Heart right ventricle (tissue), 16 donors: ENCODE results near the gene HADHA. TPM values are rescaled to one million over a fixed set of nuclear protein-coding genes. Genes with fewer than 3 reads are reported as not detected.

Experiments used
- ATAC-seq, 8 donors: fragments of 200-7000 bp; cut with Tn5 transposase; one replicate each; pipeline ENCODE4 v1.9.1; 2020; ENCODE audit warnings: mild to moderate bottlenecking in 8 of 8, moderate library complexity in 8 of 8, moderate number of reproducible peaks in 1 of 8
- DNase-seq, 2 donors: peaks; one replicate each; pipeline ENCODE4 v3.0.0-alpha.2; 2020
- H3K27ac ChIP-seq, 10 donors: fragments of 200-600 bp; sonication (generic) in 2 of 10; one replicate each; pipeline versions ENCODE4 v1.5.0 to v1.8.0; 2020 to 2022; ENCODE audit warnings: mild to moderate bottlenecking in 3 of 10
- H3K27me3 ChIP-seq, 7 donors: fragments of 200-600 bp; one replicate each; pipeline ENCODE4 v1.8.0; 2021 to 2022; ENCODE audit warnings: mild to moderate bottlenecking in 2 of 7
- H3K36me3 ChIP-seq, 9 donors: fragments of 200-600 bp; sonication (generic) in 1 of 9; one replicate each; pipeline versions ENCODE4 v1.5.0 to v1.8.0; 2020 to 2022; ENCODE audit warnings: mild to moderate bottlenecking in 2 of 9
- H3K4me1 ChIP-seq, 9 donors: fragments of 200-600 bp; sonication (generic) in 1 of 9; one replicate each; pipeline versions ENCODE4 v1.5.0 to v1.8.0; 2020 to 2022; ENCODE audit warnings: mild to moderate bottlenecking in 4 of 9
- H3K4me3 ChIP-seq, 10 donors: fragments of 200-600 bp; sonication (generic) in 2 of 10; one replicate each; pipeline versions ENCODE4 v1.5.0 to v1.8.0; 2020 to 2022; ENCODE audit warnings: mild to moderate bottlenecking in 7 of 10, moderate library complexity in 2 of 10
- H3K9me3 ChIP-seq, 11 donors: fragments of 200-600 bp in 10 of 11; sonication (generic) in 2 of 11; one replicate each; pipeline versions ENCODE4 v1.5.0 to v1.8.0; 2013 to 2022; ENCODE audit warnings: mild to moderate bottlenecking in 2 of 11, control low read depth in 1 of 11, moderate library complexity in 1 of 11
- WGBS, 2 donors: extraction: QIAGEN DNeasy Blood & Tissue Kit; methylation state at CpG; one replicate each; pipeline ENCODE4 v1.1.7; 2013; ENCODE audit warnings: inconsistent platforms in 1 of 2; 5-methylcytosine and 5-hydroxymethylcytosine counted together
- intact Hi-C, 10 donors: fragments of 100-400 bp; cut with DNase I; formaldehyde crosslinking; loops; one replicate each; pipeline versions ENCODE4 v1.11.1 to v1.14.2; 2022
- polyA plus RNA-seq, 2 donors: library from polyadenylated mRNA; stranded (reverse); fragments of 200-250 nt; gene quantifications; one replicate each; pipeline ENCODE4 v1.2.3, GENCODE V29; 2013
- total RNA-seq, 10 donors: library from RNA; stranded (reverse); fragmentation: NEBNext Ultra II Directional in 3 of 10; extraction: Animal tissue kit (Norgen Biotek cat#: 25700) in 3 of 10; gene quantifications; one replicate each; pipeline versions ENCODE4 v1.2.1 to v1.2.4, GENCODE V29; 2021 to 2023
- TF ChIP-seq, protein P1 (sequence below), 9 donors: fragments of 200-600 bp; sonication (generic) in 2 of 9; IDR thresholded peaks; one replicate each; pipeline versions ENCODE4 v1.5.0 to v1.8.0; 2021 to 2022; ENCODE audit warnings: antibody characterized with exemption in 9 of 9, mild to moderate bottlenecking in 5 of 9, moderate library complexity in 1 of 9
- donor health status: Arrhythmogenic right ventricular cardiomyopathy.
- donor health status: ischemic (EF 13 %, LVEDD 7.1; RV severe dilation, severe dysfunction).
- donor health status: healthy with polysubstance abuse.
- donor health status: DM: no; HTN: yes; CAD: no.
- donor health status: DM: no; HTN: no; CAD: no.
- donor health status: ischemic (EF 25% LVEDD 6.9; RV normal size, moderate dysfunction).
- donor health status: ischemic (EF 25% LVEDD 5.7; RV mildly dilated, moderate dysfunction).
- donor health status: healthy.
- donor health status: DM: yes; HTN: yes; CAD: no.
- donor health status: Ischemic cardiomyopathy.
- donor health status: ischemic (EF 35%, LVEDD 5.7; RV mildly dilated, moderate dysfunction).
- donor health status: nonischemic (EF 11% LVEDD 7.7; RV severe dilation, severe dysfunction).
- donor health status: DM: yes; HTN: yes; CAD: no.
- donor health status: PGD.
- donor health status: ischemic (EF 29% LVEDD 5.4; RV normal size, mild dysfunction).
- donor health status: nonischemic (EF 23%, LVEDD 6.1; RV moderate dilation, normal function).

The HADHA gene
- total and polyA plus RNA-seq, 12 donors: 143 to 686 (median 377) TPM

DNA sequence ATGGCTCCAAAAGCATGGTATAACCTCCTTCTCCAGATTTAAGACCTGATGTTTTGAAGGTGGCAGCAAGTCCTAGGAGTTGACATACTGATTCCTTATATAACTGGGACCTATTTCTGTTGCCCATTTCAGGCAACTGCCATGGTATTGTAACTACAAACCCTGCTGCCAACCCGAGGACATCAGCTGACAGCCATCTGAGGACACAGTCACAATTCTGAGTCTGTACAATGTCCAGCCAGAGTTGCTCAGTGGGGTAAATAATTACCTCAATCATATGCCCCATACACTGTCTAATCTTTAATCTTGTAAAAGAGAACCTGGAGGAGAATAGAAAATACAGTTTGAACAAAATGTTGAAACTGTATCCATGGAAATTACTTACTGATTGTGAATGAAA lies 80.2 kb downstream of the HADHA start:
- Histone ChIP-seq H3K4me1 (peaks cover 0 to 8% (median 0%) of the 10 kb centered on the region in 9 donors), H3K4me3 (no peak overlapping the region), H3K27me3 (no peaks in the 10 kb centered on the region), H3K9me3 (no peaks in the 10 kb centered on the region), H3K27ac (peak overlapping the region in 9 of 10 donors; percentile 5 to 74 (median 51)), H3K36me3 (no peaks in the 10 kb centered on the region)
- TF ChIP-seq, protein P1, sequence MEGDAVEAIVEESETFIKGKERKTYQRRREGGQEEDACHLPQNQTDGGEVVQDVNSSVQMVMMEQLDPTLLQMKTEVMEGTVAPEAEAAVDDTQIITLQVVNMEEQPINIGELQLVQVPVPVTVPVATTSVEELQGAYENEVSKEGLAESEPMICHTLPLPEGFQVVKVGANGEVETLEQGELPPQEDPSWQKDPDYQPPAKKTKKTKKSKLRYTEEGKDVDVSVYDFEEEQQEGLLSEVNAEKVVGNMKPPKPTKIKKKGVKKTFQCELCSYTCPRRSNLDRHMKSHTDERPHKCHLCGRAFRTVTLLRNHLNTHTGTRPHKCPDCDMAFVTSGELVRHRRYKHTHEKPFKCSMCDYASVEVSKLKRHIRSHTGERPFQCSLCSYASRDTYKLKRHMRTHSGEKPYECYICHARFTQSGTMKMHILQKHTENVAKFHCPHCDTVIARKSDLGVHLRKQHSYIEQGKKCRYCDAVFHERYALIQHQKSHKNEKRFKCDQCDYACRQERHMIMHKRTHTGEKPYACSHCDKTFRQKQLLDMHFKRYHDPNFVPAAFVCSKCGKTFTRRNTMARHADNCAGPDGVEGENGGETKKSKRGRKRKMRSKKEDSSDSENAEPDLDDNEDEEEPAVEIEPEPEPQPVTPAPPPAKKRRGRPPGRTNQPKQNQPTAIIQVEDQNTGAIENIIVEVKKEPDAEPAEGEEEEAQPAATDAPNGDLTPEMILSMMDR (IDR thresholded peaks at IDR 0.05): no peak
- DNase-seq (peak in 1 of 2 donors; percentile 47), ATAC-seq (peak in 7 of 8 donors; percentile 79 to 95 (median 92))
- intact Hi-C loops: no loop called here
- 35 to 40% methylated on average over 1 of the region's 1 CpG for WGBS, 2 donors

DNA sequence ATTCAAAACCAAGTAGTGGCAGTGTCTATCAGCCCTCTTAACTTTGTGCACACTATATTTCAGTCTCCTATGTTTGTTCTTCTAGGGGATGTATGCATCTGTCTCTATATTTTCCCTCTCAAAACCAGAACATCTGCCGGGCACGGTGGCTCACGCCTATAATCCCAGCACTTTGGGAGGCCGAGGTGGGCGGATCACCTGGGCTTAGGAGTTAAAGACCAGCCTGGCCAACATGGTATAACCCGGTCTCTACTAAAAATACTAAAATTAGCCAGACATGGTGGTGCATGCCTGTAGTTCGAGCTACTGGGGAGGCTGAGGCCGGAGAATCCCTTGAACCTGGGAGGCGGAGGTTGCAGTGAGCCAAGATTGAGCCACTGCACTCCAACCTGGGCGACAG lies 81.5 kb downstream of the HADHA start:
- TF ChIP-seq, protein P1 (IDR thresholded peaks at IDR 0.05): no peak
- ATAC-seq (no peak), DNase-seq (no peak)
- Histone ChIP-seq H3K36me3 (no peaks in the 10 kb centered on the region), H3K27ac (no peak overlapping the region), H3K4me3 (no peak overlapping the region), H3K4me1 (peaks cover 0 to 8% (median 0%) of the 10 kb centered on the region in 9 donors), H3K27me3 (no peaks in the 10 kb centered on the region), H3K9me3 (no peaks in the 10 kb centered on the region)
- 91 to 94% methylated on average over 10 of the region's 10 CpGs for WGBS, 2 donors
- intact Hi-C loops: no loop called here

DNA sequence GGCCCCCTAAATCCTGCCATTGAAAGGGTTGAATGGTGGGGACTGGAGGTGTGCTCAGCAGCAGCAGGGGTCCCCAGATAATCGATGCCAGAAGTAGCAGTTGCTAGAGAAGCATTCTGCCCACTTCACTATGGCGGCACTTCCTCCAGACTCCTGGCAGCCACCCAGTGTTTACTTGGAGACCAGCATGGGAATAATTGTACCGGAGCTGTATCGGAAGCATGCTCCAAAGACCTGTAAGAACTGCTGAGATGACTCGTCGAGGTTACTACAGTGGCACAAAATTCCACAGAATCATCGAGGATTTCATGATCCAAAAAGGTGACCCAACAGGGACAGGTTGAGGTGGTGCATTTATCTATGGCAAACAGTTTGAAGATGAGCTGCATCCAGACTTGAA lies 82.5 kb downstream of the HADHA start:
- TF ChIP-seq, protein P1 (IDR thresholded peaks at IDR 0.05): no peak
- intact Hi-C loops: no loop called here
- Histone ChIP-seq H3K4me1 (peaks cover 0 to 8% (median 0%) of the 10 kb centered on the region in 9 donors), H3K27me3 (no peaks in the 10 kb centered on the region), H3K4me3 (no peak overlapping the region), H3K27ac (no peak overlapping the region), H3K9me3 (peaks cover 0 to 5% (median 0%) of the 10 kb centered on the region in 11 donors), H3K36me3 (no peaks in the 10 kb centered on the region)
- ATAC-seq (no peak), DNase-seq (no peak)
- 90 to 94% methylated on average over 7 of the region's 7 CpGs for WGBS, 2 donors

DNA sequence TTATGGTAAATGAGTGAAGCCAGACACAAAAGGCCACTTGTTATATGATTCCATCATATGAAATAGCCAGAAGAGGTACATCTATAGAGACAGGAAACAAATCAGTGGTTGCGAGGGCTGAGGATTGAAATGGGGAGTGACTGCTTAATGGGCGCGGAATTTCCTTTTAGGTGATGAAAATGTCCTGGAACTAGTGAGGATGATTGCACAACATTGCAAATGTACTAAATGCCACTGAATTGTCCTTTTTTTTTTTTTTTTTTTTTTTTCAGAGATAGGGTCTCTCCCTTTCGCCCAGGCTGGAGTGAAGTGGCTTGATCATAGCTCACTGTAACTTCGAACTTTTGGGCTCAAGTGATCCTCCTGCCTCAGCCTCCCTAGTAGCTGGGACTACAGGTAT lies 86.9 kb downstream of the HADHA start:
- Histone ChIP-seq H3K4me3 (no peak overlapping the region), H3K4me1 (no peaks in the 10 kb centered on the region), H3K9me3 (peaks cover 0 to 24% (median 3%) of the 10 kb centered on the region in 11 donors), H3K27me3 (no peaks in the 10 kb centered on the region), H3K27ac (no peak overlapping the region), H3K36me3 (no peaks in the 10 kb centered on the region)
- no peak for DNase-seq
- TF ChIP-seq, protein P1 (IDR thresholded peaks at IDR 0.05): no peak
- 95 to 97% methylated on average over 5 of the region's 5 CpGs for WGBS, 2 donors
- intact Hi-C loops: no loop called here
- no peak for ATAC-seq
